Natural killer cell (primary cell): Measurements from ENCODE around the gene CMYA5. TPM values are rescaled to one million over a fixed set of nuclear protein-coding genes. Genes with fewer than 3 reads are reported as not detected.

ENCODE experiments used
- ATAC-seq, 3 donors: fragments of 150-1000 bp in 2 of 3; fragments of 200-7000 bp in 1 of 3; cut with Tn5 transposase; 1 replicate in 1 of 3; 2 replicates in 2 of 3; pipeline ENCODE4 v1.10.0; 2021; ENCODE audit warnings: mild to moderate bottlenecking in 2 of 3, moderate library complexity in 2 of 3
- DNase-seq, 2 donors: peaks; one replicate each; pipeline versions ENCODE4 v3.0.0 to v3.0.0-alpha.2; 2013 to 2021; ENCODE audit warnings: mixed read lengths in 1 of 2
- H3K27ac ChIP-seq: one replicate; pipeline ENCODE4 v1.5.1; 2013; ENCODE audit warnings: mild to moderate bottlenecking, low read length
- H3K27me3 ChIP-seq: one replicate; pipeline ENCODE4 v1.6.1; 2013; ENCODE audit warnings: low read length; ENCODE audit not compliant: control insufficient read depth, insufficient read depth
- H3K36me3 ChIP-seq: one replicate; pipeline ENCODE4 v1.6.1; 2013; ENCODE audit warnings: low read length; ENCODE audit not compliant: control insufficient read depth, insufficient read depth
- H3K4me1 ChIP-seq: one replicate; pipeline ENCODE4 v1.6.1; 2013; ENCODE audit warnings: low read length; ENCODE audit not compliant: control insufficient read depth, insufficient read depth
- H3K4me3 ChIP-seq: one replicate; pipeline ENCODE4 v1.5.1; 2013; ENCODE audit warnings: low read length
- H3K9me3 ChIP-seq: one replicate; pipeline ENCODE4 v1.6.1; 2013; ENCODE audit warnings: low read length; ENCODE audit not compliant: control insufficient read depth, insufficient read depth
- H3K27ac Mint-ChIP-seq, 2 donors: one replicate each; pipeline ENCODE4 v1.8.0; 2022; ENCODE audit warnings: mild to moderate bottlenecking in 2 of 2, mixed read lengths in 2 of 2, moderate library complexity in 1 of 2
- H3K27me3 Mint-ChIP-seq, 2 donors: one replicate each; pipeline ENCODE4 v1.8.0; 2022; ENCODE audit warnings: low read depth in 2 of 2, mixed read lengths in 2 of 2
- H3K36me3 Mint-ChIP-seq: one replicate; pipeline ENCODE4 v1.8.0; 2022; ENCODE audit warnings: mixed read lengths
- H3K4me1 Mint-ChIP-seq, 2 donors: one replicate each; pipeline ENCODE4 v1.8.0; 2022; ENCODE audit warnings: mixed read lengths in 2 of 2
- H3K4me3 Mint-ChIP-seq: one replicate; pipeline ENCODE4 v1.8.0; 2022; ENCODE audit warnings: mild to moderate bottlenecking, moderate library complexity, mixed read lengths
- H3K9me3 Mint-ChIP-seq, 2 donors: one replicate each; pipeline ENCODE4 v1.8.0; 2022; ENCODE audit warnings: mixed read lengths in 2 of 2
- WGBS: methylation state at CpG from one replicate; pipeline ENCODE4 v1.1.7; 2013; ENCODE audit warnings: missing lambda C conversion rate; ENCODE audit not compliant: insufficient coverage; 5-methylcytosine and 5-hydroxymethylcytosine counted together
- intact Hi-C: fragments of 100-400 bp; cut with micrococcal nuclease; formaldehyde crosslinking; loops from one replicate; pipeline ENCODE4 v1.14.2; 2022
- total RNA-seq, 4 donors: library from RNA; stranded (reverse); fragments of 120-200 nt in 1 of 4; gene quantifications; one replicate each; pipeline versions ENCODE4 v1.2.3 to v1.2.4, GENCODE V29; 2013 to 2022
- TF ChIP-seq, protein P1 (sequence below): fragments of 200-600 bp; IDR thresholded peaks from one replicate; pipeline ENCODE4 v1.8.0; 2022; ENCODE audit warnings: antibody characterized with exemption

Gene CMYA5
- total RNA-seq, 3 donors from 2014 or later (not counting 1 experiment from before 2014, with no cell fraction given), result 0.53 to 0.93 (median 0.71) TPM

- WGBS, result 80% methylated on average over 4 of the region's 4 CpGs
Observed at GRCh38 chr5:79785983-79786382, 96.3 kb downstream of the CMYA5 start.

DNA sequence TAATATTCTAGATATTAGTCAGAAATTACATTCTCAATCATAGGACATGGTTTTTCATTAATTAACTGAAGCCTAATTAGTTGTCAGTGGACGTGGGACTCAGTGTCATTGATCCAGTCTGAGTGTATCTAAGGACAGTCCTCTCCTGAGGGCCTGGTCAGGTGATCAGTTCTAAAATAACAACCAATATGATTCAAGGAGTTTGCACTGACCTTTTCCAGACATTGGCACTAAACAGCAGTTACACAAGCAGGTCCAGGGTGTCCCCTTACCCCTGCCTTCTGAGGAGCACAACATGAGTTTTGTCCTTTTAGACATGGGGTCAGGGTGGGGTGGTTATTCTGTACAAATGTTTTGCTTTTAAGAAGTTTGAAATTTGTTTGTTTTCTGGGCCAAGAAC, 97.8 kb downstream of the CMYA5 start:
- no peaks in the 10 kb centered on the region for H3K4me1 Mint-ChIP-seq
- intact Hi-C loops, result no loop called here
- H3K27me3 ChIP-seq, result no peaks in the 10 kb centered on the region
- TF ChIP-seq, protein P1, sequence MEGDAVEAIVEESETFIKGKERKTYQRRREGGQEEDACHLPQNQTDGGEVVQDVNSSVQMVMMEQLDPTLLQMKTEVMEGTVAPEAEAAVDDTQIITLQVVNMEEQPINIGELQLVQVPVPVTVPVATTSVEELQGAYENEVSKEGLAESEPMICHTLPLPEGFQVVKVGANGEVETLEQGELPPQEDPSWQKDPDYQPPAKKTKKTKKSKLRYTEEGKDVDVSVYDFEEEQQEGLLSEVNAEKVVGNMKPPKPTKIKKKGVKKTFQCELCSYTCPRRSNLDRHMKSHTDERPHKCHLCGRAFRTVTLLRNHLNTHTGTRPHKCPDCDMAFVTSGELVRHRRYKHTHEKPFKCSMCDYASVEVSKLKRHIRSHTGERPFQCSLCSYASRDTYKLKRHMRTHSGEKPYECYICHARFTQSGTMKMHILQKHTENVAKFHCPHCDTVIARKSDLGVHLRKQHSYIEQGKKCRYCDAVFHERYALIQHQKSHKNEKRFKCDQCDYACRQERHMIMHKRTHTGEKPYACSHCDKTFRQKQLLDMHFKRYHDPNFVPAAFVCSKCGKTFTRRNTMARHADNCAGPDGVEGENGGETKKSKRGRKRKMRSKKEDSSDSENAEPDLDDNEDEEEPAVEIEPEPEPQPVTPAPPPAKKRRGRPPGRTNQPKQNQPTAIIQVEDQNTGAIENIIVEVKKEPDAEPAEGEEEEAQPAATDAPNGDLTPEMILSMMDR, result no peak
- H3K36me3 Mint-ChIP-seq, result no peaks in the 10 kb centered on the region
- ATAC-seq (no peak), DNase-seq (no peak)
- H3K9me3 Mint-ChIP-seq, result no peaks in the 10 kb centered on the region
- 78% methylated on average over 1 of the region's 1 CpG for WGBS
- no peak overlapping the region for H3K4me3 ChIP-seq
- no peaks in the 10 kb centered on the region for H3K4me1 ChIP-seq
- H3K9me3 ChIP-seq, result no peaks in the 10 kb centered on the region
- H3K36me3 ChIP-seq, result no peaks in the 10 kb centered on the region
- H3K27ac ChIP-seq, result no peak overlapping the region
- H3K4me3 Mint-ChIP-seq, result no peak overlapping the region
- H3K27ac Mint-ChIP-seq, result no peak overlapping the region
- peaks cover 0 to 3% of the 10 kb centered on the region in 2 donors for H3K27me3 Mint-ChIP-seq

More at GRCh38 chr5:79785983-79786382, 96.3 kb downstream of the CMYA5 start:
- H3K27me3 ChIP-seq, result no peaks in the 10 kb centered on the region
- Mint-ChIP-seq H3K9me3 (no peaks in the 10 kb centered on the region), H3K27ac (no peak overlapping the region), H3K4me3 (no peak overlapping the region), H3K4me1 (no peaks in the 10 kb centered on the region), H3K36me3 (no peaks in the 10 kb centered on the region), H3K27me3 (peaks cover 0 to 3% of the 10 kb centered on the region in 2 donors)
- DNase-seq (no peak), ATAC-seq (no peak)
- intact Hi-C loops, result no loop called here
- H3K9me3 ChIP-seq, result no peaks in the 10 kb centered on the region
- H3K36me3 ChIP-seq, result no peaks in the 10 kb centered on the region
- H3K4me1 ChIP-seq, result no peaks in the 10 kb centered on the region
- no peak overlapping the region for H3K4me3 ChIP-seq
- TF ChIP-seq, protein P1, result no peak
- no peak overlapping the region for H3K27ac ChIP-seq

GRCh38 chr5:79791843-79792242, 102.2 kb downstream of the CMYA5 start:
- no peak for ATAC-seq
- Mint-ChIP-seq H3K27ac (no peak overlapping the region), H3K27me3 (peaks cover 0 to 4% of the 10 kb centered on the region in 2 donors), H3K9me3 (no peaks in the 10 kb centered on the region), H3K36me3 (no peaks in the 10 kb centered on the region), H3K4me3 (no peak overlapping the region), H3K4me1 (no peaks in the 10 kb centered on the region)
- no peaks in the 10 kb centered on the region for H3K27me3 ChIP-seq
- TF ChIP-seq, protein P1, result no peak
- H3K4me1 ChIP-seq, result no peaks in the 10 kb centered on the region
- H3K36me3 ChIP-seq, result no peaks in the 10 kb centered on the region
- intact Hi-C loops, result no loop called here
- no peak for DNase-seq
- H3K4me3 ChIP-seq, result no peak overlapping the region
- no peaks in the 10 kb centered on the region for H3K9me3 ChIP-seq
- H3K27ac ChIP-seq, result no peak overlapping the region
- 71% methylated on average over 3 of the region's 3 CpGs for WGBS

- H3K27me3 Mint-ChIP-seq, result peaks cover 0 to 4% of the 10 kb centered on the region in 2 donors
- no peaks in the 10 kb centered on the region for H3K9me3 ChIP-seq
- no peaks in the 10 kb centered on the region for H3K4me1 ChIP-seq
- no peaks in the 10 kb centered on the region for H3K4me1 Mint-ChIP-seq
- no peaks in the 10 kb centered on the region for H3K36me3 ChIP-seq
- no peak overlapping the region for H3K4me3 ChIP-seq
- no peak overlapping the region for H3K27ac ChIP-seq
- ATAC-seq (no peak), DNase-seq (no peak)
- H3K36me3 Mint-ChIP-seq, result no peaks in the 10 kb centered on the region
- no peaks in the 10 kb centered on the region for H3K9me3 Mint-ChIP-seq
- H3K27me3 ChIP-seq, result no peaks in the 10 kb centered on the region
- TF ChIP-seq, protein P1, result no peak
- no peak overlapping the region for H3K4me3 Mint-ChIP-seq
- intact Hi-C loops, result no loop called here
- H3K27ac Mint-ChIP-seq, result no peak overlapping the region
Observed at GRCh38 chr5:79792463-79792862, 102.8 kb downstream of the CMYA5 start.
